GF-D8 (cell line): ENCODE measurements around the gene GOSR1.
"Not testable (repeated sequence)": the region's sequence is repeated elsewhere in the genome, so short reads cannot be mapped to it uniquely, and the experiment has no call there.

ENCODE experiments used
- DNase-seq: peaks from one replicate; lab custom pipeline; 2025; lab: John Stamatoyannopoulos, UW

The GOSR1 gene

DNA sequence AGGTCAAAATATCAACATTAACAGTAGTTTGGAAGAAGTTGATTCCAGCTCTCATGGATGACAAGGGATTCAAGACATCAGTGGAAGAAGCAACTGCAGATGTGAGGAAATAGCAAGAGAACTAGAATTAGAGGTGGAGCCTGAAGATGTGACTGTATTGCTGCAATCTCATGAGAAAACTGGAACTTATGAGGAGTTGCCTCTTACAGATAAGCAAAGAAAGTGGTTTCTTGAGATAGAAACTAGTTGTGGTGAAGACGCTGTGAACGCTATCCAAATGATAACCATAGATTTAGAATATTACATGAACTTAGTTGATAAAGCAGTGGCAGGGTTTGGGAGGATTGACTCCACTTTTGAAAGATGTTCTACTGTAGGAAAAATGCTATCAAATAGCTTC is 67.8 kb downstream of the GOSR1 start:
- DNase-seq = no peak

DNA sequence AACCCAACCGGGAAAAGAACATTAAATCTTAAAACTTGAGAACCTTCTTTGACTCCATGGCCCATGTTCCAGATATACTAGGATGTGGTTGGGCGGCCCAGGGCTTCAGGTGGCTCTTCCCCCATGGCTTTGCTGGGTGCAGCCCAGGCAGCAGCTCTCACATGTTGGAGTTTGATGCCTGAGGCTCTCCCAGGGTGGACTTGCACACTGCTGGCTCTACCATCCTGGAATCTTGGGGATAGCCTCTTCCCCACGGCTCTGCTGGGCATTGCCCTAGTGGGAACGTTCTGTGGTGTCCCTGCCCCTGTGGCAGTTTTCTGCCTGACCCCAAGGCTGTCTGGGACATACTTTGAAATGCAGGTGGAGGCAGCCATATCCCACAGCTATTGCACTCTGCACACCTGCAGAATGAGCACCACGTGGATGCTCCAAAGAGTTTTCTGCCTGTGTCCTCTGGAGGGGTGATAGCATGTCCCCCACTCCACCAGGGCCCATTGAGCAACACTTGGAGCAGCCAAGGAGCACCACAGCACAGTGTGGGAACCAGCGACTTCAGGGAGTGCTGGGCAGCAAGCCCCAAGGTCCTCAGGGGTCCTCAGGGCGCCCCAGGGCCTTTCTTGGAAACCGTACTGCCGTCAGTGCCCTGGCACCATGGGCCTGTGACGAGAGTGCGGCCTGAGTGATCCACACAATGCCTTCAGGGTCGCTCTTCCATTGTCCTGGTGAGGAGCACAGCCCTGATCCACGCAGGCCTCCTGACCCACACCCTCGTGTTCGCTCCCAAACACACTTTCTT is 70.8 kb downstream of the GOSR1 start:
- no peak for DNase-seq

DNA sequence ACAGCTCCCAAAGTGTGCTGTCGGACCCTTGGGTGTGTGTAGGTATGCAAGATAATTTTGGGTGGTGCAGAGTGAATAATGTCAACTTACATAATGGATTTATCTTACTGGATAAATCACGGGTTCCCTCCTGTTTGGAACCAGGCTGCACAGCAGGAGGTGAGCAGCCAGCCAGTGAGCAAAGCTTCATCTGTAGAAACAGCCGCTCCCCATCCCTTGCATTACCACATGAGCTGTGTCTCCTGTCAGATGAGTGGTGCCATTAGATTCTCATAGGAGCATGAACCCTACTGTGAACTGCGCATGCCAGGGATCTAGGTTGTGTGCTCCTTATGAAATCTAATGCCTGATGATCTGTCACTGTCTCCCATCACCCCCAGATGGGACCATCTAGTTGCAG is 72.0 kb downstream of the GOSR1 start:
- DNase-seq = not testable (repeated sequence)

DNA sequence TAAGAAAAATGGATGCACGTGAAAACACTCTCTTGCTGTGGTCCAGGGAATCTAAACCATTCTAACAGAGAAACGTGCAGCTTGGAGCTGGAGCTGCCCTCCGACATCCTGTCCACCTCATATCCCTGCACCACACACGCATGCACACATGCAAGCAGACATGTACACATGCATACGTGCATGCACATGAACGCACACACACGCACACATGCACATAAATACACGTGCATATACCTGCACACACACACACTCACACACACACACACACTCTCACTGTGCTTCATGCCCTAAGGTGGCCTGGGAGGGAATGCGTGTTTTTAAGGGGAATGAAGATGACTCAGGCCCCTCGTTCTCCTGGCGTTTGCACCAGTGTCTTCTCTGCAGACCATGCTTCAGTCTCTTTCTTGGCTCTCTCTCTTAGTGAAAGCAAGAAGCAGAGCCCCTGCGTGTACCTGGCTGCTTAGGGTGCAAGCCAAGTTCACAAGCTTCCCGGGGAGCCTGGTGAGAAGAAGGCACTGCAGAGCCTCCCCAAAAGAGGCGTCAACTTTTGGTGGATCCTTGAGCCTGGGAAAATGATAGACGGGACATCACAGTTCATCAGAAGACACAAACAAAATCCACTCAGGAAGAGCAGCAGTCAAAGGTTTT is 72.8 kb downstream of the GOSR1 start:
- no peak for DNase-seq

DNA sequence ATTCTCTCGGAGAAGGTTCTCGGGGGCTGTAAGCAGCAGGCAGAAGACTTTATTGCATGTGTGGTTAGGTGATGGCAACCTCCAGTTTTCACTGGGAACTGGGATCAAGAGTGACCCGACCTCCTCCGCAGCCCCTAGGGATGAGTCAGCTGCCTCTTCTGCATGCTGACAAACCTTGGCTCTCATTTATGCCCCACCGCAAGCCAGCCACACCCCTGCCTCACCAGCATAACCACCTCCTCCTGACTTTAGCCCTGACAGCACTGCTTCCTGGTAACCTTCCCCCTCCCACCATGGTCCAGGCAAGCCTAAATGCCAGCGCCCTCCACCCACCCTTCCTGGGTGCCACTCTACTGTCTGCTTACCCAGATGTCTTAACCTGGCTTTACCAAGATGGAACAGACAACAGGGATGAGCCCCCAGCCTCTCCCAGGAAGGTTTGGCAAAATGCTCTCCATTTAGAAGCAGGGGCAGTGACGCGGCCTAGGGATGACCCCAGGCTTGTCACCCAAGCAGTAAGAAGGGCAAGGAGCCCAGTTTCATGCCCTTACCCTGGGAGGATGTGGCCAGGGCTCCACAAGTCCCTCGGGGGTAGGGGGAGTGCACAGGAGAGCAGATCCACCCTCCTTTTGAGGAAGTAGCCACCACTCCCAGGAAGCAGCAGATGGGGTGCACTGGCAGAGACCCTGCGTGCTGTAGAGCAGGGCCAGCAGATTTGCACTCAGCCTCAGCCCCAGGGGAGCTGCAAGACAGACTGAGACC is 73.5 kb downstream of the GOSR1 start:
- DNase-seq = peak; percentile 81

DNA sequence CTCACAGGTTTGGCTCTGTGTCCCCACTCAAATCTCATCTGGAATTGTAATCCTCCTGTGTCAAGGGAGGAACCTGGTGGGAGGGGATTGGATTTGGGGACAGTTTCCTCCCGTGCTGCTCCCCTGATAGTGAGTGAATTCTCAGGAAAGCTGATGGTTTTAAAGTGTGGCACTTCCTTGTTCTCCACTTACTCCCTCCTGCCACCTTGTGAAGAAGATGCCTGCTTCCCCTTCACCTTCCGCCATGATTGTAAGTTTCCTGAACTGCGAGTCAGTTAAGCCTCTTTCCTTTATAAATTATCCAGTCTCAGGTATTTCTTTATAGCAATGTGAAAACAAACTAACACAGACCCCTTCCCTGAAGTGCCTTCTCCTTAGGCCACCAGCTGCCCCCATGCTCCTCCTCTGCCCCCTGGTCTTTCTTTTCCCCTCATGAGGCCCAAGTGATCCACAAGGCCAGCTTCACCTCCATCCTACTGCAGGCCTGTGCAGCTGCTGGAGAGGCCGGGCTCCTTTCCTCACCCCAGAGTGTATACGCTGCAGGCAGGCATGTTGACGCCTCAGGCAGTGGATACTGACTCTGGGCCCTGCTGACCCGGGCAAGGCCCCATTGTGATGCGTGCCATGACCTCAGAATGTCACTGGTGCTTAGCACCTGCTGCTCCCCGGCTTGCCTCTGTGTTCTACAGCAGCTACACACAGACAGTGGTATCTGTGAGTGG is 74.2 kb downstream of the GOSR1 start:
- not testable (repeated sequence) for DNase-seq

DNA sequence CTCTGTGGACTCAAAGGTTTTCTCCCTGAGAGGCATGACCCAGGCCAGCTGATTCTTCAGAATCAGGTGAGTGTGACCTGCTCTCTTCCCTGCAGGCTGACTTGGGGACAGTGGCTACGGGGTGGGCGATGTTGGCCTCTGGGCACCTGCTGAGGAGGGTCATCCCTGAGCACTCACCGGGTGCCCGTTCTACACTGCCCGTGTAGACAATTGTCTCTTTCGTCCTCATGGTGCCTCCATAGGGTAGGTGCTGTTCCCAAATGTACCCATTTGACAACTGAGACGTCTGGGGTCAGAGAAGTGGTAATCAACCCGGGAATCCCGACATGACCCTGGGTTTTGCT is 74.8 kb downstream of the GOSR1 start:
- DNase-seq = no peak

DNA sequence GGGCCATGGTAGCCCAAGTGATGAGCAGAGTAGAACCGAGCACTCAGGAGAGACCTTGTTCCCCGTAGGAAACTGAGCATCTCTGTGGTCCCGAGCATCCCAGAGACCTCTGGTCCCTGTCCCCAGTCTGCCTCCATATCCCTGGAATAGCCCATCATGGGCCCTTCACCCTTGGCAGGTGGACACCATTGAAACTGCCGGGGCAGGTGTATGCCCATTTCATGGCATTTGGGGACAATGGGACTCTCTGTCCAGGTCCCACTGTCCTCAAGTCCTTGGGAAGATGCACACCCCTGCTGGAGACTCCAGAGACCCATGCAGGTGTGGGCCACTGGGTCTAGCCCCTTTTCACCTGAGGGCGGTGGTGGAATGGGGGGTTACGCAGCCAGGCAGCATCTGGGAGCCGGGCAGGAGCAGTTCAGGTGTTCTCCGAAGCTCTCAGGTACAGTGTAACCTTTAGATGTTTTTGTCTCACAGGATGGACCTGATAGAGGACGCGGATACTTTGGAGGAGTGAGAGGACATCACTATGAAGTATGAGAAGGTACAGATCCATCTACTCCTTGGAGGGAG is 75.9 kb downstream of the GOSR1 start:
- no peak for DNase-seq

DNA sequence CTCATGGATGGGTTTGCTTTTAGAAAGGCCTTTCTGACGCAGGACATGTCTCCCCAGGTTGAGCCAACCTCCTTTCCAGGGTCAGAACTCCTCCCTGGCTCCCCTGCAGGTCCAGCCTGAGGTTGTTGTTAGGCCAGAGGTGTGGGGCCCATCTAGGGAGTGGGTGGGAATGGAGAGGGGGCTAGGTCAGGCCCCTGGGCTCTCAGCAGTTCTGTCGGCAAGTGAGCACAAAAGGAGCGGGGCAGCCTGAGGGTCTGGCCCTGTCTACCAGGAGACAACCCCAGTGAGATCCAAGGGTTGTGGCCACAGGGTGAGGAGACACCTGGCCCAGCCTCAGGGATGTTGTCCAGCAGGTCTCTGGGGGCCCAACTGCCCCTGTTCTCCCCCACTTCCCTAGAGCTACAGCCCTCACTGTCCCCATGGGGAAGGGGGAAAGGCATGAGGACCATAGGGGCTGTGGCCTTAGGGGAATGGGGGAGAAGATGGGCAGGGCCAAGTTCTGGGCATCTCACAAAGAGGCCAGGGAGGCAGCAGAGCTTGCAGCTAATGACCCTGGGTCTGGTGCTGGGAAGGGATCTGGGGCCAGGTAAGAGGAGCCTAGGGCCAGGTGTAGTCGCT is 76.7 kb downstream of the GOSR1 start:
- not testable (repeated sequence) for DNase-seq

DNA sequence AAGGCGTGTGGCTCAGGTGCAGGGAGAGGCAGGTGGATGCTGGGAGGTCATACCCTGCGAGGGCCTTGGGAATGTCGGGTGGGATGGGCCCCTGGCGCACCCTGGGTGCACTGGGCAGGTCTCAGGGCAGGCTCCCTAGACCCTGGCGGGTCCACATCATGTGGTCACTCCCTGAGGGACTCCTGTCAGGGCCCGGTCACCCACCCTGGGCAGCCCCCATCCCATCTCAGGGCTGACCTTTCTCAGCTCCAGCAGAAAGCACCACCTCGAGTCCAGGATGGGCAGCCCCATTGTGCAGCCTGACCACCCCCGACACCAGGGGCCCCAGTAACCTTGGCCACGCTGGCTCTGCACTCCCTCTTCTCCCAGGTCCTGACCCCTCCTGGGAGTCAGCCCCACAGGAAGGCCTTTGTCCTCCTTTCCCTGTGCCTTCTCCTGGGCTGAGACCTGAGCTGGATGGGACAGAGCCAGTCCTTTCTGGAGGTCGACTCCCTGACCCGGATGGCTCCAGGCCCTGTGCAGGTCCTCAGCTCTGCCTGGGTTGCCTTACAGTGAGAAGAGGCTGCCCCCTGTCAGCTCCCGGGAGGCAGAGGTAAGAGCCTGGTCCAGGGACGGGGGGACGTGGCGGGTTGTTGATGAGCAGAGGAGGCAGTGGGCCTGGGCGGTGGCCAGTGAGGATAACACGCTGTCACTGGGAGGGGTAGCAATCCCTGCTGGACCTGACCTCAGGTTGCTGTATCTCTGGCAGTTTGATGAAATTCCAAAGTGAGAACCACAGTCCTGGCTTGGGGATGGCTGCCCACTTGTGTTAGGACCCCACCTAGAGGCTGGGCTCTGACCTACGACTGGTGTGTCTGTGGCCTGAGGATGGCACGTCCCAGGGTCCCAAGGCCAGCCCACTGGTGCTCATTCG is 77.9 kb downstream of the GOSR1 start:
- no peak for DNase-seq

DNA sequence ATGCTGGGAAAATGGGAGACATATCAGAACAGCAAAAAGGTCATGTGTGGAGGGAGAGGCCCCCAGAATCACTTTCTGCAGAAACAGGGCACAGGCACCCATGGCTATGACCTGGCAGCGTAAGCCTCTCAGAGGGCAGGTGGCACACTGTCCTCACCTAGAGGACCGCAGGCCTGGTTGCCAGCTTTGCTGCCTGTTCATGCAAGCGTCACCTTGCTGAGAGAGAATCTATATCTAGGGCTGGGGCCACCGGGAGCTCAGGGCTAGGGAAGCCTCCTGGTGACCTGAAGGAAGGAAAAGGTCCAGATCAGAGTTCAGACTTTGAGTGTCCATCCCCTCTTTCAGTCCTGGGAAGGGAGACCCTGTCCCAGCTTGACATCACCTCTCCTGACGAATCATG is 78.7 kb downstream of the GOSR1 start:
- no peak for DNase-seq

DNA sequence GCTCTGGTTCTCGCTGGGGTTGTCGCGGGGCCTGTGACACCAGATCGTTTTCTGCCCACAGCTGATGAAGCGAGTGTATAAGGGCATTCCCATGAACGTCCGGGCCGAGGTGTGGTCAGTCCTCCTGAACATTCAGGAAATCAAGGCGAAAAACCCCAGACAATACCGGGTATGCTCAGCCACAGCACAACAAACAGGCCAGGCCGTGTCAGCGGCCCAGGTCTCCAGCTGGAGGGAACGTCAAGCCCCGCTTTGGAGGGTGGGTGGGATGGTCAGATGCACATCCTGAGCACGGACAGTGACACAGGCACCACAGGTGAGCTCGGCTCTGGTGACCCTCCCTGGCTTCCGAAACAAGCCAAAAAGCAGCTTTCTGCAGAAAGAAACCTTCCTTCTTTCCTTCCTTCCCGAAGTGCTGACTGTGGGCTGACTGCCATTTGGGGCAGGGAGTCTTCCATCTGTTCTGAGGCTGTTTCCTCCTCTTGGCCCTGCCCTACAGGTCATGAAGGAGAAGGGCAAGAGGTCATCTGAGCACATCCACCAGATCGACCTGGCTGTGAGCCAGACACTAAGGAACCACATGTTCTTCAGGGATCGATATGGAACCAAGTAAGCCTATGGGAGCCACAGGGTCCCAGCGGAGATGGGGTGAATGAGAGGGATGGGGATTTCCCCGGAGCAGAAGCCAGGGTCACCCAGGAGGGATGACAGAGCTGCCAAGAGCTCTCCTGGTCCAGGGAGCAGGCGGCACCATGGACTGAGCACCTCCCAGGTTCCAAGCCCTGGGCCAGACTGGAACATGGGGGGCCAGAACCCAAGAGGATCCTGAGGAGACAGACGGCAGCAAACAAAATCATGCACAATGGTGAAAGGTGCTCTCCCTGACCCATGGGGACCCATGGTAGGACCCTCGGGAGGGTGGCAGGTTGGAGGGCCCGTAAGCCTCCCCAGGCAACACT is 79.4 kb downstream of the GOSR1 start:
- no peak for DNase-seq

DNA sequence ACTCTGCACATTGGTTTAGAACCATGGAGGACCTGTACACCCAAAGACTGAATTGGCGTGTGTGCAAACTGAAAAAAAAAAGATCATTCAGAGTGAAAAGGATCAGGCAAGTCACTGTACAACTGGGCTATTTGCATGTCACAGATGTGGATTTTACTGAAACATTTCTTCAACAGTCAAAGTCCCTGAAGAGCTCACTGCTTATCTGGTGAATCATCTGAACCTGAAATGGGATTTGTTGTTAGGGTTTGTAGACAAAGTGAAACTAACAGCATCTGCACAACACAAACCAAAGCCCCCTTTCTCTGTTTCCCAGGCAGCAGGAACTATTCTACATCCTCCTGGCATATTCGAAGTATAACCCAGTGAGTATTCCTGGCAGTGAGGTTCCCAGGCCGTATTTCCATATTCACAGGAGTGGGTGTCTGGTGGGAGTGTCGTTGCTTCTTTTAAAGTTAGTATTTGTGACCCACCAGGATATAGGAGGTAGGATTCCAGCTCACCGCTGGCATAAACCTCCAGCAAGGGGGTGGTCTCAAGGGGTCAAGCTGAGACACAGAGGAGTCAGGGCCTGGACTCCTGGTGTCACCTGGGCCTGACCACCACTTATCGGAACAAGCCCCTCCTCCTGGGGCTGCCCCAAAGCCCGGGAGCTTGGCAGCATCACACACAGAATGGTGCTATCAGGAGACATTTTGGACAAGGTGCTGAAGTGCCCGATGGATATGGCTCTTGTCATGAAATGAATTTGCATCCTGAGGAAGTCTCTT is 80.9 kb downstream of the GOSR1 start:
- no peak for DNase-seq

DNA sequence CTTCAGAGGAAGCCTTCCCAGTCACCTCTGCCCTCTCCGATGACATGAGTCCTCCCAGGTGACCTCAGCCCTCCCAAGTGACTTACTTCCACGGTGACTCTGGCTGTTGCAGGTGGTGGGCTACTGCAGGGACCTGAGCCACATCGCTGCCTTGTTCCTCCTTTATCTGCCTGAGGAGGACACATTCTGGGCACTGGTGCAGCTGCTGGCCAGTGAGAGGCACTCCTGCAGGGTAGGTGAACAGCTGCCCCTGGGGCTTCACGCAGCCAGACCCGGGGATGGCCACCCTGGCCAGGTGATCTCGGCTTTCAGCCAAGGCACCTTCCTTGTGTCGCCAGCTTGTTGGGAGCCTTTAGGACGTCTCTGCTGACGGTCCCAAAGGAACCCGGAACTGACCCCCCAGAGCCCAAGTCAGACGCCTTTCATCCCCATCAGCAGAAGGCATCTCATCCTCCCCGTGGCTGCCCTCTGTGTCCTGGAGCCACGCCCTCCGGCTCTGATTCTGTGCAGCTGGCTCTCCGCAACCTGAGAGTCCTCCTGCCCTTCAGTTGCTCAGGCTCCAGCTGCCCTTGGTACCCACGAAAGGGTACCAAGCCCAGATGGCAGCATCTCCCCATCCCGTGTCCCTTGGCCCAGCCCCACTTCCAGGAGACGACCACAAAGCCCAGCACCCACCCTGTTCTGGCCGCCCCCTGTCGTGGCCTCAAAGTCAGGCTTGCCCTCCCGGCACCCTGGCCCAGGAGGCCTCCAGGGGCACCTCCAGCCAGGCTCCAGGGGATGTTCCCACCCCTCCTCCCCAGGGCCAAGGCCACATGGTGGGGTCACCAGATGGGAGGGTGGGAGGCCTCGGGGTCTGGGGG is 81.7 kb downstream of the GOSR1 start:
- no peak for DNase-seq

DNA sequence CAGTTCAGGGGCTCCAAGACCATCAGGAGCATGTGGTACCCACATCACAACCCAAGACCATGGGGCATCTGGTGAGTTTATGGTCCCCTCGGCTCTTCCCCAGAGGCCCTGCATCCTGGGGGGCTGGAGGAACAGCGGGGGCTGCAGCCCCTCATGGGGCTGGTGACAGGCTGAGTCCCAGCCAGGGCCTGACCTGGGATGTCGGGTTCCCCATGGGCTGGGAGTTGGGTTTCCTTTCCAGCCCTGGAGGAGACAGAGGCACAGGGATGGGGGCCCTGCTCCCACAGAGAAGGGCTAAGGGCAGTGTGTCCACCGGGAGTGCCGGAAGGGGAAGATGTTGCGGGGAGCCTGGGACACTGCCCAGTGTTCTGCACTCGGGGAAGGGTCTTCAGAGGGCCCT is 82.4 kb downstream of the GOSR1 start:
- DNase-seq = no peak

DNA sequence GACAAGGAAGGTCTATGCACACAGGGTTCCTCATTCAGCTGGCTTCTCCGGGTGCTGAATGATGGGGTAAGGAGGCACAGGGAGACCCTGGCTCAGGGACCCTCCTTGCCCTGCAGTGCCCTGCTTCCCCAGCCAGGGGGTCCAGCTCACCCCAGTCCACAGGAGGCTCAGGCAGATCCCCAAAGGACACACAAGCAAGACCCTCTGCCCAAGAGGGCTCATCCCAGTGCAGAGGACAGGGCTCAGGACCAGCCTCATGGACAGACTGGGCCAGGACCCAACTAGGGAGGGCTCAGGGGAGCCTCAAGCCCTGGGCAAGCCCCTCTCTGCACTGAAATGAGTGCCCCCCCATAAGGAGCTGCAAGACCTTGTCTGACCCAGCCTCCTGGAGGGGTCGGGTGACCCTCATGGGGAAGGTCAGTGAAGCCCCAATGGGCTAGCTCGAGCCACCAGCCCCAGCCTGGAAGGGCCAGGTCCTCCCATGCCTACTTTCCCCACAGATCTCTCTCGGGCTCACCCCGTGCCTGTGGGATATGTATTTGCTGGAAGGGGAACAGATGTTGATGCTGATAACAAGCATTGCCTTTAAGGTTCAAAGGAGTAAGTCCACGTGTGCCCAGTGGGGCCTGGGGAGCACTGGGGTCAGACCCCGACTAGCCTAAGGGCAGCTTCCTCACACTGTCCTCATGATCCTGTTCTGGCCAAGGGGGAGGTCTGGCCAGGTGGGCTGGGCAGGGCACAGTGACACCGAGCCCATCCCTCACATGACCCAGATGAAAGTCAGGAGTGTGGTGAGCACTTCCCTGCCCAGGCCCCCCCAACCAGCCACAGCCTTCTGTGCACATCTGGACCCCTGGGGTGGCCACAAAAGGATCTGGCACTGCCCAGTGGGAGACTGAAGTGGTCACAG is 83.2 kb downstream of the GOSR1 start:
- not testable (repeated sequence) for DNase-seq

DNA sequence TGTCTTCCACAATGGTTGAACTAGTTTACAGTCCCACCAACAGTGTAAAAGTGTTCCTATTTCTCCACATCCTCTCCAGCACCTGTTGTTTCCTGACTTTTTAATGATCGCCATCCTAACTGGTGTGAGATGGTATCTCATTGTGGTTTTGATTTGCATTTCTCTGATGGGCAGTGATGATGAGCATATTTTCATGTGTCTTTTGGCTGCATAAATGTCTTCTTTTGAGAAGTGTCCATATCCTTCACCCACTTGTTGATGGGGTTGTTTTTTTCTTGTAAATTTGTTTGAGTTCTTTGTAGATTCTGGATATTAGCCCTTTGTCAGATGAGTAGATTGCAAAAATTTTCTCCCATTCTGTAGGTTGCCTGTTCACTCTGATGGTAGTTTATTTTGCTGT is 84.6 kb downstream of the GOSR1 start:
- DNase-seq = not testable (repeated sequence)
